ENCODE measurements around the gene TNRC6C. TPM values are rescaled to one million over a fixed set of nuclear protein-coding genes. Genes with fewer than 3 reads are reported as not detected.
A peak's percentile ranks its signal among the peaks of the same experiment; 100 is the strongest.

The TNRC6C gene
- total and polyA plus RNA-seq, 2 experiments from 2014 or later = 10.1 to 16.6 TPM

GRCh38 chr17:78133179-78133951 lies 174.9 kb downstream of the TNRC6C start (continued):
- no peak for TF ChIP-seq REST (IDR thresholded peaks at IDR 0.05; ENCODE audit: unreplicated experiment)
- no peak for TF ChIP-seq STAT1 (IDR thresholded peaks at IDR 0.05; ENCODE audit: unreplicated experiment)
- TF ChIP-seq NANOG (IDR thresholded peaks at IDR 0.05; ENCODE audit: borderline replicate concordance) = no peak

- H3F3A ChIP-seq (replicated peaks; ENCODE audit: low read depth) = peaks cover 14% of the 10 kb centered on the region; the same call in 1 of the 2 replicates
- H3K9me3 Mint-ChIP-seq = no peaks in the 10 kb centered on the region
Observed at GRCh38 chr17:78133971-78134898, 175.7 kb downstream of the TNRC6C start.

More at GRCh38 chr17:78133971-78134898, 175.7 kb downstream of the TNRC6C start:
- H2AFZ ChIP-seq = no peak overlapping the region
- ATAC-seq = peak; percentile 51
- H3K27ac ChIP-seq (ENCODE audit: low read depth) = no peak overlapping the region
- no peak overlapping the region for H3K4me2 ChIP-seq
- H3K36me3 ChIP-seq (ENCODE audit: insufficient read depth) = no peaks in the 10 kb centered on the region
- H3K36me3 Mint-ChIP-seq (ENCODE audit: low read depth) = no peaks in the 10 kb centered on the region
- peaks cover 22% of the 10 kb centered on the region for H3K27me3 ChIP-seq (ENCODE audit: insufficient read depth)
- H3K79me2 ChIP-seq (replicated peaks; ENCODE audit: insufficient read depth) = no peaks in the 10 kb centered on the region
- no peak overlapping the region for H3K27ac Mint-ChIP-seq
- H3K4me1 ChIP-seq (ENCODE audit: insufficient read depth) = peaks cover 21% of the 10 kb centered on the region
- H3K27me3 Mint-ChIP-seq (ENCODE audit: insufficient read depth, low read depth, poor library complexity) = peaks cover 35% of the 10 kb centered on the region
- peaks cover 13% of the 10 kb centered on the region for H3K4me1 Mint-ChIP-seq
- H4K20me1 ChIP-seq (replicated peaks; ENCODE audit: insufficient read depth) = no peaks in the 10 kb centered on the region
- DNase-seq (ENCODE audit: low spot score) = peak; percentile 93
- no peak overlapping the region for H3K4me3 ChIP-seq
- TF ChIP-seq CREB1 (CRISPR knock-in tag; IDR thresholded peaks at IDR 0.05; ENCODE audit: low read depth) (0 out of 2 replicates have a peak, but pooled peaks have one; percentile 19), CTCF (conservative IDR thresholded peaks at IDR 0.05; ENCODE audit: low read depth in 2 of 2) (peak; percentile 69 to 91), ZNF462 (CRISPR knock-in tag; IDR thresholded peaks at IDR 0.05) (no peak), ZNF114 (CRISPR knock-in tag; IDR thresholded peaks at IDR 0.05) (0 out of 2 replicates have a peak, but pooled peaks have one; percentile 39)
- no peak overlapping the region; the same call in 2 of the 3 replicates for H3K4me3 Mint-ChIP-seq
- H3K9me2 ChIP-seq (ENCODE audit: insufficient read depth) = no peaks in the 10 kb centered on the region

All from GM23338 (cell line).